ENCODE results near the gene SETD4.

Gene SETD4

DNA sequence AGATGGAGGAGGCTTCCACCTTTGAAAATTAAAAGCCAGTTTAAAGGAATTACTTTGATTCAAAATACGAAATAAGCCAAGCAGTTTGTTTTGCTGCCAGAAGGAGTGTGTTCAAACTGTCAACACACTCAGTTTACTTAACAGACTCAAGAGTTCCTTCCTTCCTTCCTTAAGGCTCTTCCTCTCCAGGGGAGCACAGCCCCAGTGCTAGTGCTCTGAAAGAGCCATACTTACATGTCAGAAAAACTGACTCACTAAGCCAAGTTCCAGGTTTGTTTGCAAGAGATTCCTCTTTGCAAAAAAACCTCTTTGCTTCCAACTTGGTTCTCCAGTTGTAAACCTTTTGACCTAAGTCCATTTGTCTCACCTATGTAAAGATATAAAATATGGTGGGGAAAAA is 14.3 kb downstream of the SETD4 start:
- DNase-seq (ENCODE audit: low read depth), result no peak

DNA sequence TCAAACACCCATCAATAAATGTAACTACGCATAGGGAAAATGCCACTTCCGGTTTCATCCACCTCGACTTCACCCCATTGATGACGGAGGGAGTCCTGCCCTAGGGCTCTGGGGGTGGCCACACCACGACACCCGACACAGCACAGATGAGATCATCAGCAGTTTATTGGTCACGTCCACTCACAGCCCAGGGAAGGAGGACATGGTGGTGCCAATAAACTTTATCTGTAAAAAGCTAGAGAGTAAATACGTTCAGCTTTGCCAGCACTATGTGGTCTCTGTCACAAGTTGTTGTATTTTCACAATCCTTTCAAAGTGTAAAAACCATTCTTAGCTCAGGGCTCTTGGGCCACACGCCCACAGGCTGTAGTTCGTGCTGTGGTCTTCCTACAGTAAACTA is 16.3 kb downstream of the SETD4 start:
- no peak for DNase-seq (ENCODE audit: low read depth)

DNA sequence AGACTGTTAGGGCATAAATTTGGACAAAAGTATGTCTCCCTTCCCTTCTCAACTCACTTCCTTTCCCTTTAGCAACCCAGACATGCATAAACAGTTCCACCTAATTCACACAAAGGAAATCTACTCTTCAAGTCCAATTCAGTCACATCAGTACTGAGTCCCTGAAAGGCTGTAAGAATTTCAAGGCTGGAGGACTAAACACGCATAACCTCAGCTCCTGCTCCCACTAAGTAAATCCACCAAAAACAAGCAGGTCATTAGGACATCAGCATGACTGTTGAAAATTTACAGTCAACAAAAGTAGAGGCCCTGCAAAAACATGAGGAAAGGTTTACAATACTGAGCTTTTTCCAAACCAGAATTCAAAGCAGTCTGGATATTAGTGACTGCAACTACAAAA is 18.4 kb downstream of the SETD4 start:
- no peak for DNase-seq (ENCODE audit: low read depth)

DNA sequence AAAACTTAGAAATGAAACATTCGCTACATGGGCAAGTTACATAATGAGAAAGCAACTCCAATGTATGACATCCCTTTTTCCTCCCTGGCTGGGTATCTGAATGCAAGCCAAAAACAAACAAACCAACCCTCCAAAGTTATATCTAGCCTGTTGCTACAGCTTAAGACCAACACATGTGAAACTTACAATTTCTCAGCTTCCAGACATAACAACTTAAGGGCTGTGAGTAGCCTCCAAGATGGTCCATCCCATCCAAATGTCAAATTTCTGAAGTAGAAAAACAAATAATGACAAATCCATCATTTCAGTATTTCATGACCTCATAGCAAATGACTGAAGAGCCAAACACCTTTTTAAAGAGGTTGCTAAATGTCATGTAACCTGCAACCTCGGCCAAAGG is 19.9 kb downstream of the SETD4 start:
- no peak for DNase-seq (ENCODE audit: low read depth)

DNA sequence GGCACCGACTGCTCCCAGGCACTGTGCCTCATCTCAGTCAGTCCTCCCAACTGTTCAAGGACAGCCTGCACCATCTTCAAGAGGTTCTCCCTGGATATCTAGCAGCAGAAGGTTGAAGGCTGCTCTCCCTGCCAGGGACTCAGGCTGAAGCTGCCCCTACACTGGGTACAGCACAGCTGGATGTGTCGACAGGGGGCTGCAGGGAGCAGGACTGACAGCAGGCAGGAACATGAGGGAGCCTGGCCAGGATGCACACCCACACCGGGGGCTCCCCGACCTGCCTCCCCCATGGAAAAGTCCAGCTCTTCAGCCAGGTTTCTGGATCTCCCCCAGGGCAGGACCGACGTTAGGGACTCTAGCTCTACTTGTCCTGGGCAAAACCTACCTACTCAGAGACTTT is 20.5 kb downstream of the SETD4 start:
- DNase-seq (ENCODE audit: low read depth), result no peak

DNA sequence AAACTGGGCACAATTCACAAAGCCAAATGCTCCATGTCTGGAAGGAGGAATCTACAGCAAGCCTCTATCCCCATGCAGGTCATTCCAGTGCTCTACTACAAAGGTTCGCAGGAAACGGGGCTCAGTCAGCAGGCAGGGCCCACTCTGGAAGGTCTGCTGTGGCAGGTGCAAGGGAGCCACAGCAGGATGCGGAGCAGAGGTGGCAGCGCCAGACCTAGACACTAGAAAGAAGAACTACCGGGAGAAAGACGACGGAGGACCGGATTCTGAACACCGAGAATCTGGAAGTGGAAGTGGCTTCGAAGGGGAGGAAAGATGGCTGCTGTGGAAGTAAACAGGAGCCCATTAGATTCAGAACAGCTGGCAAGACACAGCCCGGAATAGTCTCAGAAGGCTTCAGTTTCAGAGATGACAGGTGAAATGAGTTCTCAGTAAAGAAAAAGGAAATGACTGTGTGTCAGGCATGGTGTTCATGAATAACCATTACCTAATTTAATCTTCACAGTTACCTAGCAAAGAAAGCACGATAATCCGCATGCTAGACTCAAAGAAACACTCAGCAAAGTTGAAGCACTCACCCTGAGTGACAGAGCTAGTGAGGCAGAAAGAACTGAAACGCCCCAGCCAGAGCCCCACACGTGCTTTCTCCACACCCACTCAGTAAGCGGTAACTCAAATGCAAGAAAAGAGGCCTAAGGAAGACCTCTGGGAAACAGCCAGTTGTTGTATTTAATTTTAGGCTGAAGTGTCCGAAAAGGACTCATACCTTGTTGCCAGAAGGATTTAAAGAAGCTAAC is 21.4 kb downstream of the SETD4 start:
- no peak for DNase-seq (ENCODE audit: low read depth)

DNA sequence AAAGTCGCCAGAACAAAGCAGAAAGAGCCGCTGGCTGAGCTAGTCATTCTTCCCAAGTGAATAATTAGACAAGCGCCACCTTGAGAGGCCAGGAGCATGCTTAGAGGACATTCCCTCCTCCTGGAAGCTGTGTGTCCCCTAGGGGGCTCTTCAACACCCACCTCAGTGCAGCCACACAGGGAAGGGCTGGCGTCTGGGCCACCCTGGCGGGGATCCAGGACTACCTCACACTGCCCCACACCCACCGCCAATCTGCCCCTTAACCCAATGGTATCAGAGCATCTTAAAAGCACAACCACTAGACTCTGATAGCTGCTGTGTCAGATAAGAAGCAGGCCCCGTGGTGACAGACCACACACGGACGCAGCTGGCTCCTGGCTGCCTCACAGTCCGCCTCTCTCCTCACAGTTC is 24.9 kb downstream of the SETD4 start:
- no peak for DNase-seq (ENCODE audit: low read depth)

DNA sequence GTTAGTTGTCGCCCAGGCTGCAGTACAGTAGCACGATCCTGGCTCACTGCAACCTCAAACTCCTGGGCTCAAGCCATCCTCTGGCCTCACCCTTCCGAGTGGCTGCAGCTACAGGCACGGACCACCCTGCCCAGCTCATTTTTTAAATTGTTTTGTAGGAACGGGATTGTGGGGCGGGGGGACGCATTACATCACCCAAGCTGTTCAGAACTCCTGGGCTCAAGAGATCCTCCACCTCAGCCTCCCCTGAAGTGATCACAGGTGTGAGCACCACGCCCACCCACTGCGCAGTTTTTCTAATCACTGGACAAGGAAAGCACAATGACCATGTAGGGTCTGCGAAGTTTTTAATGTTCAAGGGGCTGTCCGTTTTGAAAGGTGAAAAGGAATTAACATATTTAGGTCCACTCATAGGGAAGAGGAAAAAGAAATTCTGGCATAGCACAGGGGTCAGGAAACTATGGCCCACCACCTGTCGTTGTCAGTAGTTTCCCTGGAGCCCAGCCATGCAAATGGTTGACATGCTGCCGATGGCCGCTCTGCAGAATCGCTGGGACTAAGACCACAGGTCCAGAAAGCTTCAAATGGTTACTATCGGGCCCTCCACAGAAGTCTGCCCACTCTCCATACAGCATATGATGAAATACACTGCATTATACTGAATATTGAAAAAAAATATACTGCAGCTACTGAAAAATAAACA is 26.0 kb downstream of the SETD4 start:
- no peak for DNase-seq (ENCODE audit: low read depth)

DNA sequence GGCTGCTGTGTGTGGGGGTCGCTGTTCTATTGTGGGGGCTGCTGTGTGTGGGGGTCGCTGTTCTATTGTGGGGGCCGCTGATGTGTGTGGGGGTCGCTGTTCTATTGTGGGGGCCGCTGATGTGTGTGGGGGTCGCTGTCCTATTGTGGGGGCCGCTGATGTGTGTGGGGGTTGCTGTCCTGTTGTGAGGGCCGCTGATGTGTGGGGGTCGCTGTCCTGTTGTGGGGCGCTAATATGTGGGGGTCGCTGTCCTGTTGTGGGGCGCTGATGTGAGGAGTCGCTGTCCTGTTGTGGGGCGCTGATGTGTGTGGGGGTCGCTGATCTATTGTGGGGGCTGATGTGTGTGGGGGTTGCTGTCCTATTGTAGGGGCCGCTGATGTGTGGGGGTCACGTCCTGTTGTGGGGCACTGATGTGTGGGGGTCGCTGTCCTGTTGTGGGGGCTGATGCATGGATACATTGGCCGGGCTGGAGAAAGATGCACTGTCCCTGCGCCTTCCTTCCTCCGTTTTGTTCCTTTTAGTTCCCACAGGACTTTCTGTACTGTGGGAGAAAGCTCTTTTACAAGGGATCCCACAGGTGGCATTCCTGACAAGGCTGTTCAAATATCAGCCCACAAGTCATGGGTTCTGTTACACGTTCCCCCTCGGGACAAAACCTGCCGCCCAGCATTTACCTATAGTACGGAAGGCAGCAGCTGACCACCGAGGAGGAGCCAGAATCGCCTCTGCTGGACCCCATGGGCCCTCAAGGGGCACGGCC is 27.5 kb downstream of the SETD4 start:
- DNase-seq (ENCODE audit: low read depth), result no peak

DNA sequence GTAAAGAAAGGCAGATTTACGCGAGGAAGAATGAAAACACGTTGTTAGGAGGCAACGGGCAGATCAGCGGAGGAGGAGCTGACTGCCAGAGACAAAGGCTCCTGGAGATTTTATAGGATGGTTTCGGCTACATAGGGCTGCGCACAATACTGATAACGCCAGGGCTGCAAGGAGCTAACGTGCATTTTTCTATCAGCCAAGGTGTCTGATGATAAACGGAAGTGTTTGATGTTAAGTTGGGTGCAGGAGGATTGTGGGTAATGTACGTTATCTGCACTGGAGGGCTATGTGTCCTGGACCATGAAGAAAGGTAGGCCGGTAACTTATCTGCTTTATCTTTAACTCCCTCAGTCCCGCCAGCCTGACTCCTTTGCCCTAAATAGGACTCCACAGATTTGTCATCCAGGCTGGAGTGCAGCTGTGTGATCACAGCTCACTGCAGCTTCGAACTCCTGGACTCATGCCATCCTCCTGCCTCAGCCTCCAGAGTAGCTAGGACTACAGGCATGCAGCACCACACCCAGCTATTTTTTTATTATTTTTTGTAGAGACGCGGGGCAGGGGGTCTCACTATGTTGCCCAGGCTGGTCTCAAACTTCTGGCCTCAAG is 29.6 kb downstream of the SETD4 start:
- no peak for DNase-seq (ENCODE audit: low read depth)

DNA sequence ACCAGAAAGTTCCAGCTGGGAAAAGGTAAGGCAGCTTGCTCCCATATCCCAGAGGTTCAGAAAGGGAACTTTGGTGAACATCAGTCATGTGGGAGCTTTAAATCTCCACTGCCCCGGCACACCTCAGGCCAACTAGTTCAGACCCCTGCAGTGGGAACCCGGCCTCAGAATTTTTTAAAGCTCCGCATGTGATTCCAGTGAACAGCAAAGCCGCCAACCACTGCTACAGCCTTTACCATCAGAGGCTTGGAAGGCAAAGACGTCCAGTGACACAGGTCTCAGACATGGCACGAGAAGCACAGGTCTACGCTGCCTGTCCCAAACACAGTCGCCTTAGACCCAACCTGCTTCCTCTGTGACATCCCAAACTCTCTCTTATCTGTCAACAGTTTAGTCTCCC is 31.0 kb downstream of the SETD4 start:
- DNase-seq (ENCODE audit: low read depth), result no peak

DNA sequence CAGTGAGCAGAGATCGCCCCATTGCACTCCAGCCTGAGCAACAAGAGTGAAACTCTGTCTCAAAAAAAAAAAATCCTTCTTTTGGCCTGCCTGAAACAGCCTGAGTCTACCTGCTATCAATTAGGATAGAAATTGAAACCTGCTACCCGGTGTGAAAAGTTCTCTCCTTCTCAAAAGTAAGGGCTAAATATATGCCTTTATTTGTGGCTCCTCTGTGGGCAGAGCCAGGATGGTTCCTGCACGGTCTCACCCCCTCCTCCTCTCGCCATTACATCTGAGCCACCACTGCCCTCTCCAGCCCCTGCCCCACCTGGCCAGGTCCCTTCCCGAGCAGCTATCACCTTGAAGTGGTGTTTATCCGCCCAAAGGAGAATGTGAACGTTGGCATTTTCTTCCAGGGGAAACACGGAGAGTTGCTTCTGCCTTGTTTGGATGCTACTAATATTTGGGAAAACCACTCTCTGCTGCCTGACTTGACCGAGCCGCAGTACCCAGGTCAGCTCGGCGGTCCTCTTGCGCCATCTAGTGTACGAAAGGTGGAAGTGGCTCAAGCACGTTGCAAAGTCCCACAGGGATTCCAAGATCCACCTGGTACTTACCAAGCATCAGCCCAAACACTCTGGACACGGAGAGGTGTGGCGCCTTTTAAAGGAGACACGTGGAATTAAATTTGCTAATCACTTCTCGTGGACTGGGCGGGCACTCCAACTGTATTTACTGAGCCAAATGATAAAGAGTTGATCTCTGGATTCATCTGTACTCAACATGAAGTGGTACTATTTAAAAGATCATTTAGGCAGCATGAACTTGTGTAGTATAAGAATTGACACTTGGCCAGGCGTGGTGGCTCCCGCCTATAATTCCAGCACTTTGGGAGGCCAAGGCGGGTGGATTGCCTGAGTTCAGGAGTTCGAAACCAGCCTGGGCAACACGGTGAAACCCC is 31.9 kb downstream of the SETD4 start:
- peak; percentile 54 for DNase-seq (ENCODE audit: low read depth)

DNA sequence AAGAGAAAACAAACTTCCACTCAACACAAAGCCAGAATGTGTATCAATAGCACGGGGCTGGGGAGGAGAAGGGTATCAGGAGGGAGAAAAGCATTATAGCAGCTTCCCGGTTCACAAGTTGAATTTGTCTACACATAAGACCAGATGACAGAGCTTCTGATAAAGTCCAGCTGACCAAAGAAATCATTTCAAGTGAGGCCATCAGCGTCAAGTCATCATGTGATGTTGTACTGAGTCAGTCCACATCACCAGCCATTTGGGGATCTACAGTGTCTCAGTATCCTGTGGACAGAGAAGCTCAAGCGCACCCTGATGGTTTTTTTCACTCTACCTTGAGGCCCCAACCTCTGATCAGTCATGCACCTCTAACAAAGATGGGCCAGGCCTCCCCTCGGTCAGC is 33.0 kb downstream of the SETD4 start:
- DNase-seq (ENCODE audit: low read depth), result no peak

DNA sequence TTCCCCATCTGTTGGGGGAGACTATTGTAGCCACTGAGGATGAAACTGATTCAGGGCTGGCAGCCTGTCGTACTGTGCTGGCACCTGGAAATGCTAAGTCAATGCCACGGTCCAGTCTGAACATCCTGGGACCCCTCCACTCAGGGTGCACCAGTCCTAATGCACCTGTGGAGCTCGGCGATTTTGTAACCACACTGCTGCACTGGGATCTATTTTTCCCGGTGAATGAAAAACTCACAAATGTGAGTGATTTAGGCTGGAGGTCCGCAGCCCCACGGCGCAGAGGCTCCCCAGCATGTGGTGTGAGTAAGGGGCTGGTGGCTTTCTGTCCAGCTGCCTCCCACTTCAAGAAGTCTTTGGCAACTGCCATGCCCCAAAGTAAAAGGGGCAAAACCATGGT is 35.5 kb downstream of the SETD4 start:
- DNase-seq (ENCODE audit: low read depth), result no peak

DNA sequence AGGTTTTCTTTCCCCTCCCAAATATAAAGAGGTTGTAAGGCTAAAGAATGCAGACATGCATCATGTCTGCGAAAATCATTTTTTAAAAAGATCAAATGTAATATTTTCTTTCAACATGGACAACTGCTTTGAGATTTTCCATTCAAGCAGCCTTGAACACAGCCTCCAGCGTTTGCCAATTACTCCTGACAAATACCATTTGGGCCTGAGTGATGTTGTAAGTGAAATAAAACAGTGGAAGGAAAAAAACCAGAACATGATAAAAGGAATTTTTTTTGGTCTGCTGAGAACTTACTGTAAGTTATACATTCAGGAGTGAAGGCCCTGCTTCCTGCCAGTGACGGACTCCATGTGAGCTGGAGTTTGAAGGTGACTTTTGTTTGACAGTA is 37.2 kb downstream of the SETD4 start:
- no peak for DNase-seq (ENCODE audit: low read depth)

DNA sequence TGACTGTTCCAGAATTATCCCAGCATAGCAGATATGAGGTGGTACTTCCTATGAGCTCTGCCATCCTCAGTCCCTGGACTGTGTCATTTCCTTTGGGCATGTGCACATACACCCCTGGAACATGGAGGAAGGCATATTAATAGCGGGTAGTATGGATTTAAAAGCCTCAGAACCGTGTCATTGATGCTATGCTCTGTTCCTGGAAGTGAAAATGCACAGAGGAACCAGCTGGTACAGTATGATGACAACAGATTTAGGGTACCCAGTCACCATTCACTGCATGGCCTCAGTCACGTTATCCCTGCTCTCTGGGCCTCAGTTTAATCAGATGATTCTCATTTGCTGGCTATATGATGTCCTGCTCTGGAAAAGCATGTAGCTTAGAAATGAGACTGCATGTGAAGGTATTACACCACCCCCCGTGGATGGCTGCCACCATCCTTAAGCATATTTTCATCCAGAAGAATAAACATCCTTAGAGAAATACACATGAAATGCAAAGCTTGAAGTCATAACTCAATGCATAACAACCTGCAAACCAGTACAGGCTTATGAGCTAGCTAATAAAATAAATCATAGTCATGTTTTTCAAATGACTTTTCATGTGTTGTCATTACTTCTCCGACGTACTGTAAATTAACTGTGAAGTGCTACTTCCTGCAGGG is 37.8 kb downstream of the SETD4 start:
- no peak for DNase-seq (ENCODE audit: low read depth)

DNA sequence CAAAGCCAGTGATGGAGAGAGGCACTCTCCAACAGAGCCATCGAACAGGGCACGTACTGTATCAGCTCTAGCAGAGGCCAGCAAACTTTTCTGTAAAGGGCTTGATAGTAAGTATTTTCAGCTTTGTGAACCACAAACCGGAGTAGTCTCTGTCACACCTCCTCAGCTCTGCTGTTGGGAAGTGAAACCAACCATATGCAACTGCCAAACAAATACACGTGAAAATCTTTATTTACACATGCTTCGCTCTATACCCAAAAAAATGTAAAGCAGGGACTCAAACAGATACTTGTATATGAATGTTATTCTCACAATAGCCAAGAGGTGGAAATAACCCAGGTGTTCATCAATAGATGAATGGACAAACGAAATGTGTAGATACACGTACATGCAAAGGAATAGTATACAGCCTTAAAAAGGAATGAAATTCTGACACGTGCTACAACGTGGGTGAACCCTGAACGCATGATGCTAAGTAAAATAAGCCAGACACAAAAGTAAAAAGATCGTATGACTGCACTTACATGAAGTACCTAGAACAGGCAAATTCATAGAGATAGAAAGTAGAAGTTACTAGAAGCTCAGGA is 39.0 kb downstream of the SETD4 start:
- DNase-seq (ENCODE audit: low read depth), result no peak

DNA sequence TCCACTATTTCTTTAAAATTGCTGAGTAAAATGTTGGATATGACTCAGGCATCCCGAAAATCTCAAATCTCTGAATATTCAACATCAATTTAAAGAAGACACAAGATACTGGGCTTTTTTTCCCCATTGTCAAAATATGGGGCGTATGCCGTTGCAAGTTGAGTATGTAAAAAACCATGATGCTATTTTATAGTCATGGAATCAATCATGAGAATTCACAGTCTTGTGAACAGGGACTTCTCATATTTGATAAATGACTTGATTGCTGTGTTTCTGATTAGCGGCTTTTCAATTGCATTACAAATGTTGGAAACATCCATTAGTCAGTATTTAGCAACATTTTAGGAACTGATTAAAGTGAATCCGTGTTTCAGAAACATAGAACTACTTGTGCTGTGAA is 45.3 kb downstream of the SETD4 start:
- no peak for DNase-seq (ENCODE audit: low read depth)

DNA sequence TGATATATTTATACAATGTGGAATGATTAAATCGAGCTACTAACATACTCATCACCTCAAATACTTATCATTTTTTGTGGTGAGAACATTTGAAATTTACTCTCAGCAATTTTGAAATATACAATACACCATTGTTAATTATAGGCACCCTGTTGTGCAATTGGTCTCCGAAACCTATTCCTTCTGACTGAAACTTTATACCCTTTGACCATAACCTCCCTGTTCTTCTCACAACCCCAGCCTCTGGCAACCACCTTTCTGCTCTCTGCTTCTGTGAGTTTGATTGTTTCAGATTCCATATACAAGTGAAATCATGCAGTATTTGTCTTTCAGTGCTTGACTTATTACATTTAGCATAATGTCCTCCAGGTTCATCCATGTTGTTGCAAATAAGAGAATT is 49.5 kb downstream of the SETD4 start:
- no peak for DNase-seq (ENCODE audit: low read depth)

DNA sequence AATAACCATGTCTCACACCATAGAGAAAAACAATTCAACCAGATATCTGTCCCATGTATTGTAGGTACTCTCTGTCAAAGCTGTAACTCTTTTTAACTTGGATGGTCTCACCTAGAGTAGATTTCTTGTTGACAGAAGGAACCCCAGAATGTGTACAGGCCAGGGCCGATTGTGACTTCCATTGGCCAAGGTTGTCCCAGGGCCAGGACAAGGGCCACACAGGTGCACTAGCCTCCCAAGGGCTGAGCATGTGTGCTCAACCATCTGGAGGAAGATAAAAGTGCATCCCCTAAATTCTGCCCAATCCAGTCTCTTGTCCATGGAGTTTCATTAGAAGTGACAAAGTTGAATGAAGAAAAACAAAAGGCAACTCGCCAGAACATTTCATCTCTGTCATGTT is 51.8 kb downstream of the SETD4 start:
- no peak for DNase-seq (ENCODE audit: low read depth)
